Measurements from ENCODE around the gene PALLD.

Gene PALLD

GRCh38 chr4:168537086-168537485 is 40.2 kb downstream of the PALLD start:
- in situ Hi-C loops (cut with MboI; ENCODE audit: low sequenced_read_pairs, unreplicated experiment), result no loop called here
- DNase-seq (ENCODE audit: low spot score), result no peak
- TF ChIP-seq CTCF (IDR thresholded peaks at IDR 0.05; ENCODE audit: borderline replicate concordance, control extremely low read depth, extremely low read depth, insufficient read depth, missing control alignments), result no peak

- in situ Hi-C loops (cut with MboI; ENCODE audit: low sequenced_read_pairs, unreplicated experiment), result no loop called here
- TF ChIP-seq CTCF (IDR thresholded peaks at IDR 0.05; ENCODE audit: borderline replicate concordance, control extremely low read depth, extremely low read depth, insufficient read depth, missing control alignments), result no peak
Measured at GRCh38 chr4:168537571-168537970, 40.7 kb downstream of the PALLD start.

DNA sequence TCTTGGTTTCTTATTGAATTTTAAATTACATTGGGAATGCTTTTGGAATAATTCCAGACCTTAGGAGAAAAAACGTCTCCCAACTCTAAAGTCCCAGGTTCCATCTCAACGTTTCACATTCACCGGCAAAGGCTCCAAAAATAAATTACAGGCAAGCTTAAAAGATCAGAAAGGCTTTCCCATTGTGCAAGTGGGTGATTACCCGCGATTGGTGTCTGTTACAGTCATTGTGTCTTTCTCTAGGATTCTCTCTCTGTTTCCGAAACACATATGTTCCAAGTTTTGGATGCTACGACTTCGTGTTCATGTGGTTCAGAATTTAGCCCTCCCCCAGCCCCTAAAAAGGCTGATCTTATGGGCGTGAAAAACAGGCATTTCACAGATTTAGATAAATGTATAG is 41.8 kb downstream of the PALLD start:
- in situ Hi-C loops (cut with MboI; ENCODE audit: low sequenced_read_pairs, unreplicated experiment), result no loop called here
- TF ChIP-seq CTCF (IDR thresholded peaks at IDR 0.05; ENCODE audit: borderline replicate concordance, control extremely low read depth, extremely low read depth, insufficient read depth, missing control alignments), result no peak
- no peak for DNase-seq (ENCODE audit: low spot score)

More at GRCh38 chr4:168537571-168537970, 40.7 kb downstream of the PALLD start:
- no peak for DNase-seq (ENCODE audit: low spot score)

- in situ Hi-C loops (cut with MboI; ENCODE audit: low sequenced_read_pairs, unreplicated experiment), result no loop called here
- DNase-seq (ENCODE audit: low spot score), result no peak
- TF ChIP-seq CTCF (IDR thresholded peaks at IDR 0.05; ENCODE audit: borderline replicate concordance, control extremely low read depth, extremely low read depth, insufficient read depth, missing control alignments), result no peak
Measured at GRCh38 chr4:168540086-168540485, 43.2 kb downstream of the PALLD start.

GRCh38 chr4:168540503-168541265 is 43.8 kb downstream of the PALLD start:
- in situ Hi-C loops (cut with MboI; ENCODE audit: low sequenced_read_pairs, unreplicated experiment), result no loop called here
- no peak for TF ChIP-seq CTCF (IDR thresholded peaks at IDR 0.05; ENCODE audit: borderline replicate concordance, control extremely low read depth, extremely low read depth, insufficient read depth, missing control alignments)

GRCh38 chr4:168541266-168541953 is 44.6 kb downstream of the PALLD start:
- no peak for DNase-seq (ENCODE audit: low spot score)
- TF ChIP-seq CTCF (IDR thresholded peaks at IDR 0.05; ENCODE audit: borderline replicate concordance, control extremely low read depth, extremely low read depth, insufficient read depth, missing control alignments), result no peak
- in situ Hi-C loops (cut with MboI; ENCODE audit: low sequenced_read_pairs, unreplicated experiment), result no loop called here

More at GRCh38 chr4:168540503-168541265, 43.8 kb downstream of the PALLD start:
- no peak for DNase-seq (ENCODE audit: low spot score)

Data from GM13976 (cell line).